H1 (cell line): ENCODE results near the gene UNC119B. TPM values are rescaled to one million over a fixed set of nuclear protein-coding genes. Genes with fewer than 3 reads are reported as not detected.

Source experiments
- CTCF ChIA-PET: fragments of 300-600 bp; sonication (Branson Sonifier 250); formaldehyde crosslinking; loops from one replicate; lab custom pipeline; 2021; ENCODE audit not compliant: partially characterized antibody; lab: Charles Lee
- POLR2A ChIA-PET: fragments of 300-600 bp; sonication (Branson Sonifier 250); formaldehyde crosslinking; loops from one replicate; lab custom pipeline; 2021; ENCODE audit warnings: inconsistent platforms; ENCODE audit not compliant: partially characterized antibody; lab: Charles Lee
- DNase-seq, 2 experiments: peaks; one replicate each; pipeline versions ENCODE4 v3.0.0 to v3.0.0-alpha.2; 2010 to 2022; ENCODE audit warnings: low spot score in 2 of 2, low read depth in 1 of 2, mixed read lengths in 1 of 2
- FAIRE-seq: peaks from 2 replicates; lab custom pipeline; 2011; peaks lifted over from hg19 to GRCh38; lab: Jason Lieb, UNC
- H2AFZ ChIP-seq: 2 replicates; pipeline ENCODE4 v1.8.1; 2012; ENCODE audit warnings: low read length, inconsistent platforms
- H2AK5ac ChIP-seq: 2 replicates; pipeline ENCODE4 v1.6.1; 2013; ENCODE audit warnings: low read depth, low read length
- H2BK120ac ChIP-seq: replicated peaks from 2 replicates; pipeline ENCODE3; 2013; ENCODE audit warnings: low read depth, low read length, inconsistent platforms
- H2BK12ac ChIP-seq: 2 replicates; pipeline ENCODE4 v1.6.1; 2013; ENCODE audit warnings: low read depth, low read length
- H2BK15ac ChIP-seq: 2 replicates; pipeline ENCODE4 v1.6.1; 2013; ENCODE audit warnings: low read length
- H2BK20ac ChIP-seq: 2 replicates; pipeline ENCODE4 v1.6.1; 2013; ENCODE audit warnings: low read length
- H2BK5ac ChIP-seq: 2 replicates; pipeline ENCODE4 v1.6.1; 2013; ENCODE audit warnings: low read depth, low read length
- H3K14ac ChIP-seq: 2 replicates; pipeline ENCODE4 v1.6.1; 2013; ENCODE audit warnings: inconsistent platforms; ENCODE audit not compliant: insufficient read length
- H3K18ac ChIP-seq: 2 replicates; pipeline ENCODE4 v1.6.1; 2013; ENCODE audit warnings: low read length; ENCODE audit errors: extremely low read depth
- H3K23ac ChIP-seq: 2 replicates; pipeline ENCODE4 v1.6.1; 2013; ENCODE audit warnings: inconsistent platforms; ENCODE audit not compliant: insufficient read length
- H3K23me2 ChIP-seq: 2 replicates; pipeline ENCODE4 v1.6.1; 2013; ENCODE audit warnings: low read depth, low read length
- H3K27ac ChIP-seq: 2 replicates; pipeline ENCODE4 v1.6.1; 2011; ENCODE audit warnings: low read depth, low read length, inconsistent platforms
- H3K27me3 ChIP-seq, 4 experiments: replicated peaks in 1 of 4; 1 replicate in 1 of 4; 2 replicates in 3 of 4; pipeline versions ENCODE4 v1.6.1 to v1.8.1; 2011 to 2013; ENCODE audit warnings: low read length in 3 of 4, mild to moderate bottlenecking in 3 of 4, inconsistent platforms in 2 of 4, mixed read lengths in 2 of 4, moderate library complexity in 1 of 4; ENCODE audit not compliant: control insufficient read depth in 3 of 4, insufficient read depth in 3 of 4; ENCODE audit errors: extremely low read depth in 1 of 4
- H3K36me3 ChIP-seq, 4 experiments: 2 replicates each; pipeline versions ENCODE4 v1.6.1 to v1.8.1; 2011 to 2013; ENCODE audit warnings: mild to moderate bottlenecking in 4 of 4, low read length in 3 of 4, moderate library complexity in 2 of 4, control low read depth in 1 of 4, inconsistent platforms in 1 of 4; ENCODE audit not compliant: insufficient read depth in 4 of 4, control insufficient read depth in 2 of 4
- H3K4ac ChIP-seq: replicated peaks from 2 replicates; pipeline ENCODE3; 2013; ENCODE audit warnings: low read length, low read depth, mixed read lengths, inconsistent platforms; ENCODE audit not compliant: insufficient read length
- H3K4me1 ChIP-seq, 4 experiments: replicated peaks in 1 of 4; 1 replicate in 1 of 4; 2 replicates in 3 of 4; pipeline versions ENCODE4 v1.6.1 to v1.8.1; 2011 to 2013; ENCODE audit warnings: low read length in 3 of 4, inconsistent platforms in 2 of 4, mixed read lengths in 1 of 4; ENCODE audit not compliant: insufficient read depth in 4 of 4, control insufficient read depth in 3 of 4
- H3K4me2 ChIP-seq, 2 experiments: 2 replicates each; pipeline versions ENCODE4 v1.6.1 to v1.8.1; 2011 to 2013; ENCODE audit warnings: low read depth in 2 of 2, low read length in 2 of 2, control low read depth in 1 of 2, inconsistent platforms in 1 of 2, mild to moderate bottlenecking in 1 of 2; ENCODE audit not compliant: insufficient read depth in 1 of 2
- H3K4me3 ChIP-seq, 4 experiments: fragments of 200-600, 300-600 bp in 1 of 4; sonication (generic), shearing (Covaris generic), sonication (Bioruptor Twin) in 1 of 4; 2 replicates each; pipeline versions ENCODE4 v1.5.1 to v1.8.1; 2011 to 2016; ENCODE audit warnings: low read length in 4 of 4, low read depth in 3 of 4, control low read depth in 2 of 4, inconsistent platforms in 2 of 4, mild to moderate bottlenecking in 2 of 4, mixed read lengths in 1 of 4, moderate library complexity in 1 of 4; ENCODE audit not compliant: insufficient read depth in 2 of 4; ENCODE audit errors: extremely low read depth in 1 of 4
- H3K56ac ChIP-seq: replicated peaks from 2 replicates; pipeline ENCODE3; 2013; ENCODE audit warnings: low read depth, mild to moderate bottlenecking, mixed read lengths, low read length, inconsistent platforms; ENCODE audit not compliant: insufficient read length
- H3K79me1 ChIP-seq: 2 replicates; pipeline ENCODE4 v1.6.1; 2013; ENCODE audit warnings: low read depth, low read length, control low read depth
- H3K79me2 ChIP-seq, 2 experiments: 2 replicates each; pipeline versions ENCODE4 v1.6.1 to v1.8.1; 2012 to 2013; ENCODE audit warnings: low read length in 2 of 2, mild to moderate bottlenecking in 2 of 2, inconsistent platforms in 1 of 2; ENCODE audit not compliant: insufficient read depth in 2 of 2, control insufficient read depth in 1 of 2
- H3K9ac ChIP-seq, 4 experiments: replicated peaks in 1 of 4; 1 replicate in 1 of 4; 2 replicates in 3 of 4; pipeline versions ENCODE4 v1.6.1 to v1.8.1; 2011 to 2013; ENCODE audit warnings: low read depth in 3 of 4, low read length in 3 of 4, control low read depth in 2 of 4, mild to moderate bottlenecking in 2 of 4, moderate library complexity in 2 of 4, inconsistent platforms in 1 of 4; ENCODE audit errors: extremely low read depth in 1 of 4
- H3K9me3 ChIP-seq, 2 experiments: 2 replicates each; pipeline versions ENCODE4 v1.6.1 to v1.8.1; 2012 to 2013; ENCODE audit warnings: mild to moderate bottlenecking in 2 of 2, moderate library complexity in 2 of 2, control low read depth in 1 of 2, inconsistent platforms in 1 of 2, low read depth in 1 of 2, low read length in 1 of 2, mixed read lengths in 1 of 2; ENCODE audit not compliant: insufficient read depth in 2 of 2
- H4K20me1 ChIP-seq, 2 experiments: replicated peaks in 1 of 2; 2 replicates each; pipeline versions ENCODE3 to v1.8.1; 2011 to 2013; ENCODE audit warnings: inconsistent platforms in 2 of 2, low read length in 2 of 2, mild to moderate bottlenecking in 1 of 2; ENCODE audit not compliant: insufficient read depth in 2 of 2, control insufficient read depth in 1 of 2
- H4K5ac ChIP-seq: 2 replicates; pipeline ENCODE4 v1.6.1; 2013; ENCODE audit warnings: low read length, low read depth, mixed read lengths, inconsistent platforms; ENCODE audit not compliant: insufficient read length
- H4K8ac ChIP-seq: 2 replicates; pipeline ENCODE4 v1.8.0; 2013; ENCODE audit warnings: mild to moderate bottlenecking, moderate library complexity, low read length, inconsistent platforms; ENCODE audit not compliant: insufficient read depth; ENCODE audit errors: extremely low read depth
- H4K91ac ChIP-seq: replicated peaks from 2 replicates; pipeline ENCODE3; 2013; ENCODE audit warnings: low read length, mixed read lengths, inconsistent platforms; ENCODE audit not compliant: insufficient read length
- BCL11A ChIP-seq, 2 experiments: IDR thresholded peaks; one replicate each; pipeline ENCODE4 v1.6.1; 2011; ENCODE audit warnings: low read depth in 2 of 2, low read length in 2 of 2, mild to moderate bottlenecking in 2 of 2
- CHD2 ChIP-seq: IDR thresholded peaks from 2 replicates; pipeline ENCODE4 v1.6.1; 2012; ENCODE audit warnings: low read length, improper control_type of control experiment
- CREB1 ChIP-seq: IDR thresholded peaks from 2 replicates; pipeline ENCODE4 v1.6.1; 2012; ENCODE audit warnings: inconsistent platforms
- EGR1 ChIP-seq: IDR thresholded peaks from 2 replicates; pipeline ENCODE4 v1.6.1; 2011; ENCODE audit warnings: low read depth, low read length, borderline replicate concordance
- FOSL1 ChIP-seq: IDR thresholded peaks from 2 replicates; pipeline ENCODE4 v1.6.1; 2011; ENCODE audit warnings: mild to moderate bottlenecking, low read depth, low read length, moderate library complexity; ENCODE audit not compliant: insufficient read depth
- GABPA ChIP-seq: IDR thresholded peaks from 2 replicates; pipeline ENCODE4 v1.6.1; 2011; ENCODE audit warnings: mild to moderate bottlenecking, low read length, moderate library complexity, borderline replicate concordance; ENCODE audit not compliant: insufficient read depth
- HDAC2 ChIP-seq, 2 experiments: fragments of 300-600 bp in 1 of 2; sonication (generic) in 1 of 2; IDR thresholded peaks; 2 replicates each; pipeline ENCODE4 v1.6.1; 2011 to 2012; ENCODE audit warnings: low read depth in 2 of 2, low read length in 2 of 2, mild to moderate bottlenecking in 2 of 2, moderate library complexity in 2 of 2, borderline replicate concordance in 1 of 2, inconsistent platforms in 1 of 2
- NRF1 ChIP-seq: IDR thresholded peaks from 2 replicates; pipeline ENCODE4 v1.6.1; 2011; ENCODE audit warnings: mild to moderate bottlenecking, low read depth, low read length, improper control_type of control experiment
- SP1 ChIP-seq: IDR thresholded peaks from 2 replicates; pipeline ENCODE4 v1.6.1; 2011; ENCODE audit warnings: low read depth, low read length
- SUZ12 ChIP-seq: fragments of 200-600 bp; sonication (generic); IDR thresholded peaks from 2 replicates; pipeline ENCODE4 v1.6.1; 2012; ENCODE audit warnings: mild to moderate bottlenecking, inconsistent platforms, low read length, moderate library complexity, mixed read lengths
- TAF1 ChIP-seq: IDR thresholded peaks from 2 replicates; pipeline ENCODE4 v1.6.1; 2011; ENCODE audit warnings: mild to moderate bottlenecking, low read depth, low read length
- ZNF274 ChIP-seq: IDR thresholded peaks from 2 replicates; pipeline ENCODE4 v1.7.0; 2012; ENCODE audit warnings: low read length, borderline replicate concordance; ENCODE audit errors: extremely low read depth
- WGBS, 2 experiments: shearing (Covaris generic) in 1 of 2; methylation state at CpG; one replicate each; pipeline versions ENCODE4 v1.1.6 to v1.1.7; 2013 to 2015; ENCODE audit warnings: low lambda C conversion rate in 2 of 2, mixed read lengths in 2 of 2, inconsistent platforms in 1 of 2, low coverage in 1 of 2, missing lambda C conversion rate in 1 of 2; ENCODE audit not compliant: insufficient replicate concordance in 2 of 2, insufficient coverage in 1 of 2, insufficient read length in 1 of 2; ENCODE audit errors: extremely low coverage in 1 of 2, missing lambda C conversion rate in 1 of 2; 5-methylcytosine and 5-hydroxymethylcytosine counted together
- polyA plus RNA-seq, 7 experiments: library from polyadenylated mRNA; depleted of rRNA in 3 of 7; stranded (reverse) in 5 of 7; unstranded in 2 of 7; fragments of >200 nt in 5 of 7; fragments of 200-250 nt in 2 of 7; gene quantifications; 1 replicate in 5 of 7; 2 replicates in 1 of 7; 4 replicates in 1 of 7; pipeline versions ENCODE4 v1.2.1 to v1.2.3, GENCODE V29; 2011 to 2013; ENCODE audit warnings: missing spikeins in 2 of 7, mixed read lengths in 2 of 7
- total RNA-seq: library from RNA; stranded (reverse); fragmentation: NEBNext Ultra II Directional; extraction: Animal tissue kit (Norgen Biotek cat#: 25700); gene quantifications from 2 replicates; pipeline ENCODE4 v1.2.1, GENCODE V29; 2021
- TF ChIP-seq, protein P1 (sequence below): IDR thresholded peaks from 2 replicates; pipeline ENCODE4 v1.6.1; 2012; ENCODE audit warnings: low read length, inconsistent platforms

UNC119B gene
- total and polyA plus RNA-seq, 2 of the 8 experiments (the other 6 are each of a cell fraction or from before 2014, with no cell fraction given), result 40.5 to 50.1 TPM

DNA sequence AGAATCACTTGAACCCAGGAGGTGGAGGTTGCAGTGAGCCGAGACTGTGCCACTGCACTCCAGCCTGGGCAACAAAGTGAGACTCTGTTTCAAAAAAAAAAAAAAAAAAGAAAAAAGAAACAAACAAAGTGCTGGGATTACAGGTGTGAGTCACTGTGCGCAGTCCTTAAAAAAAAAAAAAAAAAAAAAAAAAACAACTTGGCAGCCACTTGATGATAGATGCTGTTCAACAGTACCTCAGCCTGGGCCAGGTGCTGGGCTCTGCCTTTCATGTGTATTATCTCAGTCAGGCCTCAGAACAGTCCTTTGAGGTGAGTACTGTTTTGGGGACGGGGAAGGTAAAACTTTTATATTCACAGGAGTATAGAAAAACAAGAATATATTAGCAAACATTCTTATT, 24.9 kb downstream of the UNC119B start:
- Histone ChIP-seq H4K5ac (no peak overlapping the region), H2BK5ac (no peak overlapping the region), H2BK12ac (no peak overlapping the region), H3K36me3 (no peaks in the 10 kb centered on the region; a peak in 1 of 8 replicates), H3K79me1 (no peaks in the 10 kb centered on the region), H2BK20ac (no peak overlapping the region), H3K14ac (no peak overlapping the region), H2BK15ac (no peak overlapping the region), H3K9ac (no peak overlapping the region), H3K9me3 (no peaks in the 10 kb centered on the region; a peak in 1 of 4 replicates), H4K91ac (no peak overlapping the region), H3K27me3 (no peaks in the 10 kb centered on the region), H3K4me2 (no peak overlapping the region), H2AFZ (no peak overlapping the region), H4K20me1 (no peaks in the 10 kb centered on the region), H3K4me1 (no peaks in the 10 kb centered on the region), H3K23me2 (no peaks in the 10 kb centered on the region), H3K4ac (no peak overlapping the region), H3K18ac (no peak overlapping the region), H3K79me2 (no peaks in the 10 kb centered on the region), H2AK5ac (no peak overlapping the region), H2BK120ac (no peak overlapping the region), H4K8ac (no peak overlapping the region), H3K23ac (no peak overlapping the region), H3K4me3 (no peak overlapping the region), H3K27ac (no peak overlapping the region), H3K56ac (no peak overlapping the region)
- ChIA-PET CTCF (interaction anchor here (0.9 kb wide), 1 partner anchor 20 kb away, joined by 3 read pairs; no protein-coding TSS in a partner anchor), POLR2A (interaction anchor here (0.6 to 1.0 kb wide), 3 partner anchors 15 to 170 kb away, joined by 3 read pairs; no protein-coding TSS in a partner anchor)
- FAIRE-seq (no peak), DNase-seq (no peak)
- WGBS, 2 experiments, result 83% methylated on average over 2 of the region's 3 CpGs; no CpG with 5 or more reads in 1 of the 2 experiments
- no peak for TF ChIP-seq SP1
- no peak for TF ChIP-seq HDAC2 (IDR thresholded peaks at IDR 0.05; ENCODE audit: borderline replicate concordance in 1 of 2, low read depth in 2 of 2, low read length in 2 of 2)
- TF ChIP-seq TAF1, result no peak
- no peak for TF ChIP-seq FOSL1
- TF ChIP-seq, protein P1, sequence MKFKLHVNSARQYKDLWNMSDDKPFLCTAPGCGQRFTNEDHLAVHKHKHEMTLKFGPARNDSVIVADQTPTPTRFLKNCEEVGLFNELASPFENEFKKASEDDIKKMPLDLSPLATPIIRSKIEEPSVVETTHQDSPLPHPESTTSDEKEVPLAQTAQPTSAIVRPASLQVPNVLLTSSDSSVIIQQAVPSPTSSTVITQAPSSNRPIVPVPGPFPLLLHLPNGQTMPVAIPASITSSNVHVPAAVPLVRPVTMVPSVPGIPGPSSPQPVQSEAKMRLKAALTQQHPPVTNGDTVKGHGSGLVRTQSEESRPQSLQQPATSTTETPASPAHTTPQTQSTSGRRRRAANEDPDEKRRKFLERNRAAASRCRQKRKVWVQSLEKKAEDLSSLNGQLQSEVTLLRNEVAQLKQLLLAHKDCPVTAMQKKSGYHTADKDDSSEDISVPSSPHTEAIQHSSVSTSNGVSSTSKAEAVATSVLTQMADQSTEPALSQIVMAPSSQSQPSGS, result no peak
- TF ChIP-seq SUZ12, result no peak
- TF ChIP-seq GABPA, result no peak
- no peak for TF ChIP-seq CREB1
- TF ChIP-seq BCL11A (IDR thresholded peaks at IDR 0.05; ENCODE audit: low read depth in 2 of 2, low read length in 2 of 2), result no peak
- no peak for TF ChIP-seq CHD2
- TF ChIP-seq EGR1, result no peak
- no peak for TF ChIP-seq ZNF274
- TF ChIP-seq NRF1, result no peak
